B cell (primary cell): Measurements from ENCODE around the gene ISLR2. TPM values are rescaled to one million over a fixed set of nuclear protein-coding genes. Genes with fewer than 3 reads are reported as not detected.
A peak's percentile ranks its signal among the peaks of the same experiment; 100 is the strongest.

Experiments
- ATAC-seq: fragments of 200-7000 bp; cut with Tn5 transposase; one replicate; pipeline ENCODE4 v1.10.0; 2021; ENCODE audit warnings: low read depth, mild to moderate bottlenecking, moderate number of reproducible peaks, moderate library complexity
- CTCF ChIA-PET: fragments of 350-600 bp; sonication (Branson Sonifier 250); formaldehyde crosslinking; loops from one replicate; lab custom pipeline; 2021; ENCODE audit warnings: antibody characterized with exemption, inconsistent platforms; lab: Charles Lee
- POLR2A ChIA-PET: fragments of 350-600 bp; sonication (Branson Sonifier 250); formaldehyde crosslinking; loops from one replicate; lab custom pipeline; 2021; ENCODE audit warnings: antibody characterized with exemption; lab: Charles Lee
- DNase-seq: peaks from one replicate; pipeline ENCODE4 v3.0.0; 2013
- H2AFZ ChIP-seq: 2 replicates; pipeline ENCODE4 v1.6.1; 2012; ENCODE audit warnings: mild to moderate bottlenecking, low read depth, low read length; ENCODE audit not compliant: insufficient read depth, poor library complexity, severe bottlenecking
- H3K27ac ChIP-seq, 2 donors: 1 replicate in 1 of 2; 2 replicates in 1 of 2; pipeline ENCODE4 v1.5.1; 2012 to 2013; ENCODE audit warnings: low read length in 2 of 2, mild to moderate bottlenecking in 2 of 2, moderate library complexity in 1 of 2
- H3K27me3 ChIP-seq, 4 experiments: fragments of 200-600 bp in 1 of 4; sonication (generic) in 1 of 4; replicated peaks in 1 of 4; 1 replicate in 2 of 4; 2 replicates in 2 of 4; pipeline versions ENCODE4 v1.6.1 to v1.7.0; 2013 to 2016; ENCODE audit warnings: low read length in 3 of 4, mild to moderate bottlenecking in 2 of 4, mixed read lengths in 1 of 4, moderate library complexity in 1 of 4; ENCODE audit not compliant: insufficient read depth in 4 of 4, control insufficient read depth in 3 of 4; ENCODE audit errors: control extremely low read depth in 1 of 4
- H3K36me3 ChIP-seq, 2 experiments: replicated peaks in 1 of 2; 1 replicate in 1 of 2; 2 replicates in 1 of 2; pipeline versions ENCODE4 v1.6.1 to v1.7.1; 2013; ENCODE audit warnings: low read length in 1 of 2; ENCODE audit not compliant: insufficient read depth in 2 of 2, control insufficient read depth in 1 of 2; ENCODE audit errors: control extremely low read depth in 1 of 2, extremely low read depth in 1 of 2
- H3K4me1 ChIP-seq, 2 donors: fragments of 200-600 bp in 1 of 2; sonication (generic) in 1 of 2; 1 replicate in 1 of 2; 2 replicates in 1 of 2; pipeline versions ENCODE4 v1.5.1 to v1.6.1; 2013 to 2017; ENCODE audit warnings: low read length in 2 of 2; ENCODE audit not compliant: control insufficient read depth in 2 of 2, insufficient read depth in 2 of 2
- H3K4me2 ChIP-seq: replicated peaks from 2 replicates; pipeline ENCODE3; 2012; ENCODE audit warnings: mild to moderate bottlenecking, low read depth, low read length; ENCODE audit not compliant: poor library complexity, severe bottlenecking
- H3K4me3 ChIP-seq, 5 experiments: fragments of 200-600 bp in 1 of 5; sonication (generic) in 1 of 5; 1 replicate in 3 of 5; 2 replicates in 2 of 5; pipeline versions ENCODE4 v1.5.1 to v1.7.0; 2011 to 2016; ENCODE audit warnings: low read length in 4 of 5, mild to moderate bottlenecking in 4 of 5, low read depth in 2 of 5, control low read depth in 1 of 5, moderate library complexity in 1 of 5; ENCODE audit not compliant: insufficient read depth in 1 of 5; ENCODE audit errors: control extremely low read depth in 1 of 5, extremely low read depth in 1 of 5
- H3K79me2 ChIP-seq: fragments of 200-600 bp; sonication (generic); one replicate; pipeline ENCODE4 v1.6.0; 2016; ENCODE audit warnings: low read length; ENCODE audit not compliant: control insufficient read depth, insufficient read depth
- H3K9ac ChIP-seq: fragments of 200-600 bp; sonication (generic); 2 replicates; pipeline ENCODE4 v1.6.1; 2017; ENCODE audit warnings: mild to moderate bottlenecking, low read length, moderate library complexity
- H3K9me3 ChIP-seq, 3 donors: one replicate each; pipeline versions ENCODE4 v1.6.1 to v1.7.1; 2013; ENCODE audit warnings: low read length in 2 of 3; ENCODE audit not compliant: control insufficient read depth in 2 of 3, insufficient read depth in 1 of 3; ENCODE audit errors: control extremely low read depth in 1 of 3
- H4K20me1 ChIP-seq: 2 replicates; pipeline ENCODE4 v1.6.0; 2012; ENCODE audit warnings: mild to moderate bottlenecking, low read length; ENCODE audit not compliant: insufficient read depth, control insufficient read depth, poor library complexity, severe bottlenecking
- H3K27ac Mint-ChIP-seq: one replicate; pipeline ENCODE4 v1.8.0; 2021; ENCODE audit warnings: mixed read lengths
- H3K27me3 Mint-ChIP-seq: one replicate; pipeline ENCODE4 v1.8.0; 2021; ENCODE audit warnings: mixed read lengths
- H3K4me1 Mint-ChIP-seq: one replicate; pipeline ENCODE4 v1.8.0; 2021; ENCODE audit warnings: mixed read lengths
- H3K4me3 Mint-ChIP-seq: one replicate; pipeline ENCODE4 v1.8.0; 2021; ENCODE audit warnings: mixed read lengths
- H3K9me3 Mint-ChIP-seq: one replicate; pipeline ENCODE4 v1.8.0; 2022; ENCODE audit warnings: mixed read lengths; ENCODE audit not compliant: insufficient read depth
- EZH2 ChIP-seq: IDR thresholded peaks from 2 replicates; pipeline ENCODE4 v1.6.1; 2012; ENCODE audit warnings: borderline replicate concordance, low read depth, mild to moderate bottlenecking, moderate library complexity, low read length; ENCODE audit not compliant: insufficient read depth, poor library complexity, severe bottlenecking
- WGBS: methylation state at CpG from one replicate; pipeline ENCODE4 v1.1.5; 2013; ENCODE audit warnings: missing lambda C conversion rate; ENCODE audit not compliant: insufficient coverage; 5-methylcytosine and 5-hydroxymethylcytosine counted together
- intact Hi-C: fragments of 100-400 bp; cut with micrococcal nuclease; formaldehyde crosslinking; loops from one replicate; pipeline ENCODE4 v1.10.0; 2022
- polyA plus RNA-seq: library from polyadenylated mRNA; depleted of rRNA; stranded (reverse); fragments of >200 nt; gene quantifications from 2 replicates; pipeline ENCODE4 v1.2.3, GENCODE V29; 2012
- total RNA-seq, 2 donors: library from RNA; stranded (reverse); fragments of 120-200 nt in 1 of 2; gene quantifications; 1 replicate in 1 of 2; 2 replicates in 1 of 2; pipeline versions ENCODE4 v1.2.3 to v1.2.4, GENCODE V29; 2013 to 2022
- TF ChIP-seq, protein P1 (sequence below): fragments of 200-600 bp; IDR thresholded peaks from one replicate; pipeline ENCODE4 v1.8.0; 2022; ENCODE audit warnings: antibody characterized with exemption, mild to moderate bottlenecking

Gene ISLR2
- total and polyA plus RNA-seq, 2 donors (not counting 1 experiment from before 2014, with no cell fraction given), result not detected

DNA sequence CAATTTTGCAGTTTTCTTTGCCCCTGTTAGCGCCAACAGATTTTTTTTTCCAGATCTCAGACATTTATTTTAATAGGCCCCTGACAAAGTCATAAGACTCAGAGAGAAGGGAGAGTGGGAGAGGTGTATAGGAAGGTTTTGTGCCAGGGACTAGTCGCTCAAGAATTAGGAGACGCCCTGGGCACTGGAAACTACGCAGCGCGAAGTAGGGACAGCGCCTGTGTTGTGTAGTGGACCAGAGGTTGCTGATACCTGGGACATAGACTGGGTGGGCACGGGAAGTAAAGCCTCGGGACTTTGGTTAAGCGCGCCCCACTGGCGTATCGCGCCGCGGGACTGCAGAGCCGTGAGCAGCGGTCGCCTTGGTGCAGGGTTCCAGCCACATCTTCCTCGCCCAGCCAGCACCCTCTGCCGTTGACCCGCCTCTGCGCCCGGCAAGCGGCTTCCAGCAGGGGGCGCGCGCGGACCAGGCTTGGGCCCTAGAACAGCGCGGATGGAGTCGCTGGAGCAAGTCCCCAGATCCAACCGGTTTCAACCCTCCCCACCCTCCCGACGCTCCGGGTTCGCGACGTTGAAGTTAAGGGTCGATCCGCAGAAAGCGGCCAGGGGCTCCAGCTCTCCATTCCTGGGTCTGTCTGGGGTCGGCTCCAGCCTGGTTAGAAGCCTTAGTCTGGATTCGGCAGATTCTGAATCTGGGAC is 3.0 kb upstream of the ISLR2 start:
- H3K4me3 ChIP-seq, result peak overlapping the region in 3 of 5 experiments; percentile 30 to 50 (median 38)
- intact Hi-C loops, result loop anchor here (1.0 kb wide), 4 partner anchors 9 to 195 kb away; no protein-coding TSS in a partner anchor

More for the DNA sequence above, 3.0 kb upstream of the ISLR2 start:
- Histone ChIP-seq H4K20me1 (no peaks in the 10 kb centered on the region), H3K9ac (peak overlapping the region; percentile 42), H3K4me2 (peak overlapping the region; percentile 79), H2AFZ (peak overlapping the region; percentile 60), H3K36me3 (no peaks in the 10 kb centered on the region), H3K27me3 (peaks cover 0 to 59% (median 38%) of the 10 kb centered on the region in 4 experiments), H3K79me2 (no peaks in the 10 kb centered on the region), H3K9me3 (peaks cover 0 to 45% (median 3%) of the 10 kb centered on the region in 3 donors), H3K4me1 (peaks cover 66 to 67% of the 10 kb centered on the region in 2 donors), H3K27ac (no peak overlapping the region)
- no peaks in the 10 kb centered on the region for H3K9me3 Mint-ChIP-seq
- H3K4me3 Mint-ChIP-seq, result peak overlapping the region; percentile 78
- peaks cover 61% of the 10 kb centered on the region for H3K4me1 Mint-ChIP-seq
- ATAC-seq (peak; percentile 83), DNase-seq (peak; percentile 86)
- H3K27ac Mint-ChIP-seq, result peak overlapping the region; percentile 41
- 8% methylated on average over 43 of the region's 44 CpGs for WGBS
- ChIA-PET POLR2A (interaction anchor here (0.6 kb wide), 1 partner anchor 272 kb away, joined by 3 read pairs; no protein-coding TSS in a partner anchor), CTCF (interaction anchor here (1.0 to 1.9 kb wide), 5 partner anchors 15 to 195 kb away, joined by 3 to 6 read pairs (median 4); no protein-coding TSS in a partner anchor)
- TF ChIP-seq, protein P1, sequence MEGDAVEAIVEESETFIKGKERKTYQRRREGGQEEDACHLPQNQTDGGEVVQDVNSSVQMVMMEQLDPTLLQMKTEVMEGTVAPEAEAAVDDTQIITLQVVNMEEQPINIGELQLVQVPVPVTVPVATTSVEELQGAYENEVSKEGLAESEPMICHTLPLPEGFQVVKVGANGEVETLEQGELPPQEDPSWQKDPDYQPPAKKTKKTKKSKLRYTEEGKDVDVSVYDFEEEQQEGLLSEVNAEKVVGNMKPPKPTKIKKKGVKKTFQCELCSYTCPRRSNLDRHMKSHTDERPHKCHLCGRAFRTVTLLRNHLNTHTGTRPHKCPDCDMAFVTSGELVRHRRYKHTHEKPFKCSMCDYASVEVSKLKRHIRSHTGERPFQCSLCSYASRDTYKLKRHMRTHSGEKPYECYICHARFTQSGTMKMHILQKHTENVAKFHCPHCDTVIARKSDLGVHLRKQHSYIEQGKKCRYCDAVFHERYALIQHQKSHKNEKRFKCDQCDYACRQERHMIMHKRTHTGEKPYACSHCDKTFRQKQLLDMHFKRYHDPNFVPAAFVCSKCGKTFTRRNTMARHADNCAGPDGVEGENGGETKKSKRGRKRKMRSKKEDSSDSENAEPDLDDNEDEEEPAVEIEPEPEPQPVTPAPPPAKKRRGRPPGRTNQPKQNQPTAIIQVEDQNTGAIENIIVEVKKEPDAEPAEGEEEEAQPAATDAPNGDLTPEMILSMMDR, result peak; percentile 98
- TF ChIP-seq EZH2, result no peak
- peaks cover 47% of the 10 kb centered on the region for H3K27me3 Mint-ChIP-seq
